HG03139 (cell line): ENCODE data around the gene ALKBH5.

Source experiments
- ATAC-seq: cut with Tn5 transposase; IDR thresholded peaks from one replicate; pipeline ENCODE4 v1.9.1; 2021; ENCODE audit not compliant: unreplicated experiment

The ALKBH5 gene

DNA sequence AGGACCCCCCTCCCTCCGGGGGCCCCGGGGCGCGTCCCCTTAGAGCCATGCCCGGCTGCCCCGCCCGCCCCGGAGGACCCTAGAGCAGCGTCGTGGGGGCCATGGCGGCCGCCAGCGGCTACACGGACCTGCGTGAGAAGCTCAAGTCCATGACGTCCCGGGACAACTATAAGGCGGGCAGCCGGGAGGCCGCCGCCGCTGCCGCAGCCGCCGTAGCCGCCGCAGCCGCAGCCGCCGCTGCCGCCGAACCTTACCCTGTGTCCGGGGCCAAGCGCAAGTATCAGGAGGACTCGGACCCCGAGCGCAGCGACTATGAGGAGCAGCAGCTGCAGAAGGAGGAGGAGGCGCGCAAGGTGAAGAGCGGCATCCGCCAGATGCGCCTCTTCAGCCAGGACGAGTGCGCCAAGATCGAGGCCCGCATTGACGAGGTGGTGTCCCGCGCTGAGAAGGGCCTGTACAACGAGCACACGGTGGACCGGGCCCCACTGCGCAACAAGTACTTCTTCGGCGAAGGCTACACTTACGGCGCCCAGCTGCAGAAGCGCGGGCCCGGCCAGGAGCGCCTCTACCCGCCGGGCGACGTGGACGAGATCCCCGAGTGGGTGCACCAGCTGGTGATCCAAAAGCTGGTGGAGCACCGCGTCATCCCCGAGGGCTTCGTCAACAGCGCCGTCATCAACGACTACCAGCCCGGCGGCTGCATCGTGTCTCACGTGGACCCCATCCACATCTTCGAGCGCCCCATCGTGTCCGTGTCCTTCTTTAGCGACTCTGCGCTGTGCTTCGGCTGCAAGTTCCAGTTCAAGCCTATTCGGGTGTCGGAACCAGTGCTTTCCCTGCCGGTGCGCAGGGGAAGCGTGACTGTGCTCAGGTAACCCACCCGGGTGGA is 759 bp downstream of the ALKBH5 start:
- no peak for ATAC-seq

DNA sequence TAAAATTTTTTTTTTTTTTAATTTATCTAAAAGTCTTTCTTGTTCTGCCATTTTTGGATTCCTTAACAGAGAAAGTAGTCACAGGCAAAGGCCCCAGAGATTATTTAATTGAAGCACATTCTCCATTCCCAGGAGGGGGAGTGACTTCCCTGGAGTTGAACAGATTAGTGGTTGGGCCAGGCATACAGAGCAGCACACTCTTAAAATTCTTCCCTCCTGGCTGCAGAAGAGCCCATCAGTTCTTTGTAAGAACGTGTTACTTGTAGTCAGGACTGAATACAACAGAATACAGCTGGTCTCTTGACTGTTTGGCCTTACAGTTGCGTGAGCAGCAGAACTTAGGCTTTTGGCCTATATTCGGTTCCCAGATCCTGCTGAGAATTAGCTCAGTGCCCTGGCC is 1.8 kb downstream of the ALKBH5 start:
- no peak for ATAC-seq

DNA sequence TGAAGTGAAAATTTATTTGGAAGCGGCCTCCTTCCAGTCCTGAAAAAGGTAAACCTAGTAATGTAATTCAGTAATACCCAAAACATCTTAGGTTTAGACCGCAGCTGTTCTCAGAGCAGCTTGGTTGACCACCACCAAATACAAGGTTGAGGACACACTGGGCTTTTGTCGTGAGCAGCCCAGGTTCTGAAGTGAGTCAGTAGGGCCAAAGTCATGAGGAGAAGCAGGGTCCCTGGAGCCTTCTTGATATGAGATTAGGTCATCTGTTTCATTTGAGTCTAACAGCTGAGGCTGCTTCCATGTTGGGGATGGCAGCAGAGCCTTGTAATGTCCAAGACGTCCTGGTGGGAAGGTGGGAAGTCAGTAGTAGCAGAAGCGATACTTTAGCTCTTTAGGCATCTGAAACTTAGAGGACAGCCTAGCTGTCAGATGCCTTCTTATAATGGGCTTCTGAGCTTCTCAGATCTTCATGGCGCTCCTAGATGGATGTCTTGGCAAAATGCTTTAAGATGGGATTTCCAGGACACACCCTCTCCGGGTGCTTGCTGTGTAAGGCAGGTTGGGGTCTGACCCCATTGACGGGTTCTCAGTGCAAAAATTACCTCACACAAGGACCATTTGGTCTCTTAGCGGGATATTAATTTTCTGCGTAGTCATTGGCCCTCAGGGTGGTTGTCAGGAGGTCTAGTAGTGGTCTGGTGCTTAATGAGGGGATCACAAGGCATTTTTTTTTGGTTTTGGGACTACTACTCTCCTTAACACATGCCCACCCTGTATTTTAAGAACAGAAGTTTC is 2.4 kb downstream of the ALKBH5 start:
- no peak for ATAC-seq

DNA sequence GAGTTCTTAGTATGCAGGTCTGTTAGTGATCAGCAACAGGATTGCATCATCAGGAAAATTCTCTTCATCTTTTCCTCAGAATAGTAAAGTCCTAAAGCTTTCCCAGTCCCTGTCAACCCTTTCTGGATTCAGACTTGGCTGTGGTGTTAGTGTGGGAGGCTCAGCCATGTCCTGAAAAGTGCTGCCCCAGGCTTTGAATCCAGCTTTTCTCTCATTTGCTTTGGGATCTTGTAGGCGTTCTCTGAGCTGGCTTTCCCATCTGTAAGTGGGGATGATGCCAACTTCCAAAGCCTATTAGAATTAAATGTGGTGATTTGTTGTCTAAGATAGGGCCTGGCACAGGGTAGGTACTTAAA is 3.0 kb downstream of the ALKBH5 start:
- ATAC-seq: no peak

DNA sequence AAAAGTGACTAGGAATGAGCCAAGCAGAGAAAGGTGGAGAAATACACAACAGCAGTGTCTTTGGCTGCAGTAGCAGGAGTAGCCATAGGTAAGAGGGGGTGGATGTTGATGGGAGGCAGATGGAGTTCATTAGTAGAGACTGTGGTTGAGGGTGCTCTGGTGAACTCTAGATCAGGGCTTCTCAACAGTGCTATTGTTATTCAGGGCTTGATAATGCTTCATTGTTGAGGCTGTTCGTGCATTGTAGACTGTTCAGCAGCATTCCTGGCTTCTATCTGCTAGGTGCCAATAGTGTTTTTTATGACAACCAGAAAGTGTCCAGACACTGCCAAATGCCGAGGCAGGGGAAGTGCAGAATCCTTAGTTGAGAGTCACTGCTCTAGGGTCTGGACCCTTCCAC is 3.6 kb downstream of the ALKBH5 start:
- no peak for ATAC-seq

DNA sequence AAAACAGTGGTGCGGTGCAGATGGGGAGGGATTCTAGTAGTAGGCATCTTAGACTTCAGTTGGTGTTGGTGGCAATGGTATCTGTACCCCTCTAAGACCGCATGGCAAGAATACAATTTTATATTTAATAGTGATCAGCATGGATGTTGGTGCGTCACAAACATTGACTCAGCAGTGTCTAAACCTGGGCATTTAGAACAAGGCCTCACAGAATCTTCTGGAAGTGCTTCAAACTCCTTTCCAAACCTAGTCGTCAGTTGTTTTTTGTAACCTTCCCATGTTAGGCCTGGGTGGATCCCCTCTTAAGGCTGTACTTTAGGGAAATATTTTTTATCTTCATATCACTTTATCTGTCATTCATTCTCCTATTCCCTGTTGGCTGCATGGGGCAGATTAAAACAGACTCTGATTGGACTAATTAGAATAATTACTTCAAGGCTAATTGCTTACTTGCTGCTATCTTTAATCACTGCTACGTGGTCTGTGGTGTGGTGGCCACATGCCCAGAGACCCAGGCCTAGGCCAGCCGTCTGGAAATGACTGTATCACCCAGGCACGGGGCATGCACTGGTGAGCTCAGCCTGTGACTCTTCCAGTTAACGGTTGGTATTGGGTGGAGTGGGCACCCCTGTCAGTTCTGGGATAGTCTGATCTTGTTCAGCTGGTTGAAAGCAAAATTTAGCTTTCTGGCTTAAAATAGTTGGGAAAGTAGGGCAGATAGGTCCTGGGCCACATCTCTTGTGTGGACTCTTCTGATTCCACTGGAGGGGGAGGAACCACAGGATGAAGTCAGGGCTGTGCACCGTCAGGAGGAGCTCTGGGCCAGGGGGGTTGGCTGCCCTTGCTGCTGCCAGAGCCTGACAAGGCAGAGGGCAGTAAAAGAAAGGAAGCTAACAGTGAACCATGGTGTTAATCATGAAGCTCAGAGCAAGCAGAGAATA is 4.5 kb downstream of the ALKBH5 start:
- ATAC-seq: no peak

DNA sequence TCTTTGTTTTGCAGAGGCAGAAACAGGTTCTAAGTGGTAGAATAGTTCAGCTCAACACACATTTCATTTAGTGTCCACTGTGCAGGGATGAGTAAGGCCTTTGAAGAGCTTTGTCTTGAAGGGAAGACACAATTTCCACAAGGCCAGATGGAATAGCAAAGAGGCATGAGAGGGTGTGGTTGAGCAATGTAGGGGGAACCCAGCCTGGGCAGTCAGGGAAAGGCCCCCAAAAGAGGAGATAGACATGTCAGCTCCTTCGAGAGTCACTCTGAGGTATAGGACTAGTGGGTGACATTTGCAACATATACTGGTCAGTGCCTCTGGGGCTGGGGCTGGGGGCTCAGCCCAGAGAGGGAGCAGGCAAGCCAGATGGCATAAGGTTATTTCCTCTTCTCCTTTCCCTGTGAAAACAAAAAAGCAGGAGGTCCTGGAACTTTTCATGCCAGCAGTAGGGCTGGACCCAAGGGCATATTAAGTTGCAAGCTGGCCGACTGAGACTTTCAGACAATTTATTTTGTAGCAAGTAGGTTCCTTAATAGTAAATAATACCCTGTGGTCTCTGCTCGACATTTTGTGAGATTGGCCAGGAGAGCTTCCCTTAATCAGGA is 7.1 kb downstream of the ALKBH5 start:
- ATAC-seq: no peak

DNA sequence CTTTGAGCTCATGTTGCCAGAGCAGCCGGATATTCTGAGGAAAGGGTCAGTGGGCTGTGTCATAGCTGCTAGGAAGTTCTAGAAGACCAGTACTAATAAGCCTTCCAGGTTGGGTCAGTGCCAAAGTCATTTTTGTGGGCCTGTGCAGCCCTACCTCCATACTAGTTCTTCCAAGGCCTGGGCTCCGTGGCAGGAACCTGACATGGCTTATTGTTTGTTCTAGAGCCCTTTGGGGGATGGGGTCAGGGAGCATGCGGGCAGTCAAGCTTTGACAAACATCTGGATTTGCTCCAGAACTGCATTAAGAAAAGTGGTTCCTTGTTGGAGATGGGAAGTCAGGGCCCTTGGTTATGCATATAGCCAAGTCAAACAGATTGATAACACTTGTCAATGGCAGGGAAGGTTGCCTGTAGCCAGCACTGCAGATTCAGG is 7.6 kb downstream of the ALKBH5 start:
- no peak for ATAC-seq

DNA sequence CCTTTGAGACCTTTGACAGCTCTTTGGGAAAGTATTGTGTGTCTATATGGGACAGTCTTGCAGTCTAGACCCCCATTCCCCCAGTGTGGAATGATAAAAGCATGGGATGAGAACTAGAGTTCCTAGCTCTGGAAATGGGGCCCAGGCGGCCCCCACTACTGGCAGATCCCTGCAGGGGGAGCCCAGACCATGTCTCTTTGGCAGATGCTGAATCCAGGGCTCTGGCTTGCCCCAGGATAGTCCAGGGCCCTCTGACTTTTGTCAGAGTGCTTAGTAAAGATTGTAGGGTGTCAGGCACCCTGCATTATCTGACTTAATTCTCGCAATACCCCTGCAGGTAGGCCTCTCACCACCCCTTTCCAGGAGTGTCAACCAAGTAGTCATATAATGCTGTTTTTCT is 8.3 kb downstream of the ALKBH5 start:
- ATAC-seq: no peak

DNA sequence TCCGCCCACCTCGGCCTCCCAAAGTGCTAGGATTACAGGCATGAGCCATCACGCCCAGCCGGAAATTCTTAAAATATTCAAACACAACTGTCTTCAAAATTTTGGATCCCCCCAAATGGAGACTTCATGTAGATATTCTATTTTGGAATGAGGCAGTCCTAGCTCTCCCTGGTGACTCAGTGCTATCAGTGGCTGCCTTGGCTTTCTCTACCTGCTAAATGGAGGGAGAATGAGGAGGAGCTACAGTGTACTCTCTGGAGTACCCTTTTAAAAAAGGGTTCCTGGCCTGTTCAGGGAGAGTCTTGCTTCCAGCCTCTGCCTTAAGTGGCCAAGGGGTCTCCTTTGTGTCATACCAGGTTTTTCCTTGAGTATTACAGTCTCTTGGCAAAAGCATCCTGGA is 10.8 kb downstream of the ALKBH5 start:
- ATAC-seq: no peak

DNA sequence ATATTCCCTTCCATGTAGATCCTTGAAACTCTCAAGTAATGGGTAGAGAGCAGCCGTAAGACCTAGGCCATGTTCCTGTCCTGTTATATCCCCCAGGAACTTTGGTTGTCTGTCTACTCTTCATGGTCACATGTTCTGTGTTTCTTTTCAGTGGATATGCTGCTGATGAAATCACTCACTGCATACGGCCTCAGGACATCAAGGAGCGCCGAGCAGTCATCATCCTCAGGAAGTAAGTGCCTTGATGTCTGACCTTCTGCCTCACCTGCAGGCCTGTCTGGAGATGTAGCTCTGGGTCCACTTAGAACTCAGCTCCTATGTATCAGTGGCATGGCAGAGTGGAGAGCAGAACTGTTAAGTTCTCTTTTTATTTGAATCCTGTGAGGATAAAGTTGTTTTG is 11.2 kb downstream of the ALKBH5 start:
- no peak for ATAC-seq

DNA sequence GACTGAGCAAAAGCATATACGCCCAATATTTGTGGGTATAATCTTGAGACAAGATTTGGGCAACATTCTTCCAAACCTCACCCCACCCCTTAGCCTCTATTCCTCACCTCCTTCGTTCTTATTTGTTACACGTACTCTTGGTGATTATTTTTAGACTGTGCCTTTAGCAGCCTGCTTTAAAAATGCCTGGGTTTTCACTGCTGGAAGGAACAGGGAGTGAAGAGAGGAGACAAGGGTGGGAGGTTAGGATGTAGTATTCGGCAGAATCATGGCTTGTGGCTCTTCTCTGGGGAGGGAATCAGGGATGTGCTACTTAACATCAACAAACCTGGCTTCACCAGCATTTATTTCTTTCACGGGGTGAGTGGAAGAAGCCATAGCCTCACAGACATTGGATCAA is 11.6 kb downstream of the ALKBH5 start:
- ATAC-seq: no peak

DNA sequence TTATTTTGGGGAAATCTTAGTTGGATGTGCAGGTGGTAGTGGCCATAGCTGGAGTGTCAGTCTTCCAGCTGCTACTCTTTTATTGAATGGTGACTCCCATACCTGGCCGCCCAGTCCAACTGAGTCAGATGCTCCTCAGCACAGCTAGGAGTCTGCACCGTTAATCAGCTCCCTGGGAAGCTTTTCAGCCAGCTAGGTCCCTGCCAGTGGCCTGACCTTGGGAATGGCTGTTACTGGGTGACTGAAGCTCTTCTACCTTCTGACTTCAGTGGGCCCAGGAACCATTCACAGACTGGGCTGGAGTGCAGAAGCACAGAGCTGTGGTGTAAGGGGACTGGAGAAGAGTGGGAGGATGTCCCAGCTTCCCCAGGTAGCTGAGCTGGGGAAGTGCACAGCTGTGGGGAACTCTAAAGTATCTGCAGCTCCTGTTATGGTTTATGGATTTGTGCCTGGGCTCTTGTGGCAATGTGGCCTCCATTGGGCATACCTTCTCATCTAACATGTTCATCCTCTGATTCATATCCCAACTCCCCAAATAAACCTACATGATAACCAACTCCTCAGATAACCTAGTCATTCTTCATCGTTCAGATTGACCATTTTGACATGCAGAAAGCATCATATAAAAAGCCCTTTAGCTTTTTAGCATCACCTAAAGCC is 14.0 kb downstream of the ALKBH5 start:
- no peak for ATAC-seq

DNA sequence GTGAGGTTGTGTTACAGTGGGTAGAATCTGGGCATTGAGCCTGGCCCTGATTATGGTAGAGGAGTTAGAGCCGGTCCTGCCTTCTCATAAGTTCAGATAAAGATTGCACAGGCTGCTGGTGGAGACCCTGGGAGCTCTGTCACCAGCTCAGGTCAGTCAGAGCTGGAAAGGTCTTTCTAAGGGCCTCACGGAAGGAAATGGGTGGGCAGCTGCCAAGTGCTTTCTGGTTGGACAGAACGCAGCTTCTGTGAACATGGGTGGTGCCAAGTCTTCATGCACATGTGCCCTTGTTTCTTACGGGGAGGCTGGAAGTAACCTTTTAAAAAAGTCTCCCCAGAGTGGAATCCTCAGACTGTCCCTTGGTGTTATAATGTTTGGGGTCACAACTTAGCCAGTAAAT is 14.9 kb downstream of the ALKBH5 start:
- no peak for ATAC-seq

DNA sequence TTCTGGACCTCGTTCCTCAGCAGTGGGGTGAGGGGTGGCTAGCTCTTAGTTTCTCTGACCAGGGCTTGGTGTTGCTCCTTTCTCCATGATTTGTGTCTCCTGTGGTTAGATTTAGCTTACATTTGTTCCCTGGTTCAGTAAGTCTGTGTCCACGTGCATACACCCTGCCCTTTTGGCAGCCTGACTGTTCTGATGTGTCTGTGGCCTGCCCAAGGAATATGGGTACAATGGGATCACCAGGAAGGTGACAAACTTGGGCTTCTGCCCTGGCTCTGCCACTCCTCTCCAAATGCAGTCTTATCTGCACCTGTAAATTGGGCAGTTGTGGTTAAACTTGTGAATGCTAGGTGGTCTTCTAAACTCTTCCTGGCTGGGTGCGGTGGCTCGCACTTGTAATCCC is 17.5 kb downstream of the ALKBH5 start:
- ATAC-seq: no peak

DNA sequence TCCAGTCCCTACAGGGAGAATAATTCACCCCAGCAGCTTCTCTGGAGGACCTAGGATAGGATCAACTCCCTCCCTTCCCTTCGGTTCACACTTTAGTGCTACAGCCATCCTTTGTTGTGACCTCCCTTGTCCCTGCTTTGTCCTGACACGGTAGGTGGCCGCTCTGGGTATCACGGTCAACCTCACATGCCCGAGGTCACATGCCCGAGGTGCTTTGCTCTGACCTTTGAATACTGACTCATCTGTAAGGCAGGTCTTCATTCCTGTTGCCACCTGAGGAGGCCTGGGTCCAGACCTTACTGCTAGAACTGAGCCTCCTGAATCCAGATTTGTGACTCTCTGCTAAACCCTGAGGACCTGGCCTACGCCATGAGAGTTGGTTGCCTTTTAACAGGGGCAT is 19.7 kb downstream of the ALKBH5 start:
- no peak for ATAC-seq

DNA sequence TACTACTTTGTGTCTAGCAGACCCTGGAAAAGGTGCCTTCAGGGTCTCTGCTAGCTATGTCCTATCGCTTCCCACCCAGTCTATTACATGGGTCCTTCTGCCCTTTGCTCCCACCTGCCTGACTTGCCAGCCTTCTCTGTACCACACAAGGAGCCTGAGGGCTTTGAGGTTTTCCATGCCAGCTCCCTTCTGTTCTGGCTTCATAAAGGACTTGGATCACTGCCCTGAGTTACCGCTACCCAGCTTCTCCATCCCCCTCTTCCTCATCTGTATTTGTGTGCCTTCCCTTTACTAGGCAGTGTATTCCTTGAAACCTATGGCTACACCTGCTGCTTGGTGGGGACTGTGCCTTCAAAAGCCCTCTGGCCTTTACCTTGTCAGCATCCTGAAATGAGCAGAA is 22.2 kb downstream of the ALKBH5 start:
- ATAC-seq: no peak

DNA sequence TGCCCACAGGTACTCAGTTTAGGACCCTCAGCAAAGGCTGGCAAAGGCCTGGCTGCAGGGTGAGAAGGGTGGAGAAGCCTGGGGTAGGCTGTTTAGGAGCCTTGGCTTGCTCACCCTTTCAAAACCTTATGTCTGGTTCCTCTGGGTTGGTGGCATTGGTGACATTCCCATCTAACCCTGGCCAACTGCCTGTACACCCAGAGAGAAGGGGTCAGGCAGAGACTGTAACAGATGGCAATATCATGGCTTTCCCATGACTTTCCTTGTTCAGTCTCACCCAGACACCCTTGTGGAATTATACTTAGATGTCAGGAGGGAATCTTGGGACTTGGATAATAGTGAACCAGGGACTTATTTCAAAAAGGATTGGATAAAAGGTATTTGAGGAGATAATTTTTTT is 23.3 kb downstream of the ALKBH5 start:
- ATAC-seq: no peak

DNA sequence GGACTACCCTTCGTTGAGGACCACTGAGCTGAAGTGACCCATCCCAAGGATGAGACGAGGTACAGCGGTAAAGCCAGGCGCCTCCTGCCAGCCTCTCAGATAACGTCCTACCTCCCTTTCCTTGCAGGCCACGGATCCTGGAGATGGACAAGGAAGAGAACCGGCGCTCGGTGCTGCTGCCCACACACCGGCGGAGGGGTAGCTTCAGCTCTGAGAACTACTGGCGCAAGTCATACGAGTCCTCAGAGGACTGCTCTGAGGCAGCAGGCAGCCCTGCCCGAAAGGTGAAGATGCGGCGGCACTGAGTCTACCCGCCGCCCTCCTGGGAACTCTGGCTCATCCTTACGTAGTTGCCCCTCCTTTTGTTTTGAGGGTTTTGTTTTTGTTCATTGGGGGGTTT is 24.5 kb downstream of the ALKBH5 start:
- no peak for ATAC-seq

DNA sequence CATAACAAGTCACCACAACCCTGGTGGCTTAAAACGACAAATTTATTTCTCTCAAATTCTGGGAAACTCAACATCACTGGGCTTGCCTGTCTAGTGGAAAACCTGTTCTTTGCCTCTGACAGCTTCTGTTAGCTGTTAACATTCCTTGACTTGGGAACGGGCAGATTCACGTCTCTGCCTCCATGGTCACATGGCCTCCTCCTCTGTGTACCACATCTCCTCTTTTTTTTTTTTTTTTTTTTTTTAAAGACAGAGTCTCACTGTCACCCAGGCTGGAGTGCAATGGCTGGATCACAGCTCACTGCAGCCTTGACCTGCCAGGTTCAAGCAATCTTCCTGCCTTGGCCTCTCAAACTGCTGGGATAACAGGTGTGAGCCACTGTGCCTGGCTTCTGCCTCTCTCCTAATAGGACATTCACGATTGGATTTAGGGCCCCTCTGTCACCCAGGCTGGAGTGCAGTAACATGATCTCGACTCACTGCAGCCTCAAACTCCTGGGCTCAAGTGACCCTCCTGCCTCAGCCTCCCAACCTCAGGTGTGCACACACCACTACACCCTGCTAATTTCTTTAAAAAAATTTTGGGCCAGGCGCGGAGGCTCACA is 30.1 kb downstream of the ALKBH5 start:
- ATAC-seq: no peak
